Left lobe of liver (tissue), 2 donors: Measurements from ENCODE around the gene FGD4. TPM values are rescaled to one million over a fixed set of nuclear protein-coding genes. Genes with fewer than 3 reads are reported as not detected.

Experiments used
- ATAC-seq: fragments of 200-7000 bp; cut with Tn5 transposase; one replicate; pipeline ENCODE4 v1.9.1; 2020; ENCODE audit warnings: mild to moderate bottlenecking, moderate library complexity
- DNase-seq: peaks from one replicate; pipeline ENCODE4 v3.0.0-alpha.2; 2020; ENCODE audit warnings: low spot score
- total RNA-seq: library from RNA; stranded (reverse); gene quantifications from one replicate; pipeline ENCODE4 v1.2.1, GENCODE V29; 2021
- donor health status: DM: no; HTN: no; CAD: no; lungs with moderate emphysema.
- donor health status: DM: no; HTN: yes; CAD: no.

Gene FGD4
- total RNA-seq, 1 donor from 2014 or later: 21.6 TPM

- no peak for DNase-seq
Measured at GRCh38 chr12:32661706-32662105, 262.3 kb downstream of the FGD4 start.

DNA sequence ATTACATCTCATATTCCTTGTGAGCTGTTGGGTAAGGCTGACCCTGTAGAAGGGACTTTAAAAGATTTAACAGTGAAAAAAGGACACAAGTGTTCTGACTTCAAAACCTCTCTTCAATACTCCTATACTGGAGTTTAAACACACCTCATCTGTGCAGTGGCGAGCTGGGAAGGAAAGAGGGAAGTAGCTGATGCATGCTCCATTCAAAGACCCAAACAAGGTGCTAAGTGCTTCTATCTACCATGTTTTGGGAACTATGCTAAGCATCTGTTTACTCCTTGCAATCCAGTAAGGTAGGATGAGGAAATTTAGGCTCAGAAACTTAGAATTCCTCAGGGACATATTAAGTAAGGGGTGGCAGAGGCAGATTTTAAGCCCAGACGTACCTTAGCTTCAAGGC is 263.3 kb downstream of the FGD4 start:
- ATAC-seq (no peak), DNase-seq (no peak)

More at GRCh38 chr12:32661706-32662105, 262.3 kb downstream of the FGD4 start:
- ATAC-seq: no peak

DNA sequence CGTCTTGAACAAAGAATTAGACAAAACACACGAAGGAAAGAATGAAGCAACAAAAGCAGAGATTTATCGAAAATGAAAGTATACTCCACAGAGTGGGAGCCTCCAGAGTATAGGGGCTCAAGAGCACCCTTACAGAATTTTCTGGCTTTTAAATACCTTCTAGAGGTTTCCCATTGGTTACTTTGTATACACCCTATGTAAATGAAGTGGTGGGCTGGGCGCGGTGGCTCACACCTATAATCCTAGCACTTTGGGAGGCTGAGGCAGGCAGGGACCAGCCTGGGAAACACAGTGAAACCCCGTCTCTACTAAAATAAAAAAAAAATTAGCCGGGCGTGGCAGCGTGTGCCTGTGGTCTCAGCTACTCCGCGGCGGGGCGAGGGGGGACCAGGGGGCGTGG is 266.7 kb downstream of the FGD4 start:
- DNase-seq: no peak

DNA sequence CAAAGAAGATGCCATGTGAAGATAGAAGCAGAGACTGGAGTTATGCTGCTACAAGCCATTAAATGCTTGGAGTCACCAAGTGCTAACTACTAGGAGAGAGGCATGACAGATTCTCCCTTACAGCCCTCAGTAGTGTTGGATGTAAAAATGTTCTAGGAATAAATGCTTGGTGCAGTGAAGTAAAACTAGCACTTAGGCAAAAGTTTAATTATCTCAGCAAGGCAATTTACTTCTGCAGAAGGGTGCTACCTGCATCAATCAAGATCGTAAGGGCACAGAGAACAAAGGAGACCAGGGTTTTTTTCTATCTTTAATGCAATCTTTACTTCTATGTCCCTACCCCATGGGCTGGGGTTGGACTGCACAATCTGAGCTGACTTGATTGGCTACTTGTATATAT is 270.2 kb downstream of the FGD4 start:
- ATAC-seq (no peak), DNase-seq (no peak)

More for the DNA sequence above, 266.7 kb downstream of the FGD4 start:
- no peak for ATAC-seq

DNA sequence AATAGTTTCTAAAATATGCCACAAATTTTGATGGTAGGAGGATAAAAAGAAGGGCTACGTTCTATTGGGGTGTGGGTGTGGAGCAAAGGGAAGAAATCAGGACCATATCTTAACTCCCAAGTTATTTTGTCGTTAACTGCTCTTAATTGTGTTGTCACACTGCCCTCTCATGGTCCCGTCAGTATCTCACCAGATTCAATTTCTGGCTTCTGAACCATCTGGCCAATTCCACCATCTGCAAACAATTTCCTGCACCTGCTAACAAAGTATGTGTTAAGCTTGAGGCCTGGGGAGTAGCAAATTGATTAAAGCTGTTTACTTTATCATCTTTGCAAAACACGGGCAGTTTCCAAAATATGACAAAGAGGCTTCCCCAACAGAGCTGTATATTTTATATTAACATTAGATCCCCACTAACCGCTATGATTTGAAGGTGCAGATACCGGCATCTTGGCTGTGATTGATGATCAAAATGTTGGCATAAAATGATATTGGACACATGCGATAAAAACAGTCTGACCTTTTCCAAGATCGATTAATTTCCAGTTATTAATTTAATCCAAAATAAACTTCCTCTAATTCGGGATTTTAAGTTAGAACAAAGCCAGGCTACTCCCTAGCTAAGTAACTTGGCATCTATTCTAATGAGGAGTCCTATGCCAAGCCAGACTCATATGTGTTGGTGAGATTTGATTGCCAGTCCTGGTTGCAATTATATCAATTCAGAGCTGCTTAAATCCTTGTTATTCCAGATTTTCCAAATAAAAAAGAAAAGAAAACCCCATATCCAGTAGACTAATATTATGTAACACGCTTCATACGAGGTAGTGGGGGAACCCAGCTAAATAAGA is 272.8 kb downstream of the FGD4 start:
- ATAC-seq: peak; percentile 93

DNA sequence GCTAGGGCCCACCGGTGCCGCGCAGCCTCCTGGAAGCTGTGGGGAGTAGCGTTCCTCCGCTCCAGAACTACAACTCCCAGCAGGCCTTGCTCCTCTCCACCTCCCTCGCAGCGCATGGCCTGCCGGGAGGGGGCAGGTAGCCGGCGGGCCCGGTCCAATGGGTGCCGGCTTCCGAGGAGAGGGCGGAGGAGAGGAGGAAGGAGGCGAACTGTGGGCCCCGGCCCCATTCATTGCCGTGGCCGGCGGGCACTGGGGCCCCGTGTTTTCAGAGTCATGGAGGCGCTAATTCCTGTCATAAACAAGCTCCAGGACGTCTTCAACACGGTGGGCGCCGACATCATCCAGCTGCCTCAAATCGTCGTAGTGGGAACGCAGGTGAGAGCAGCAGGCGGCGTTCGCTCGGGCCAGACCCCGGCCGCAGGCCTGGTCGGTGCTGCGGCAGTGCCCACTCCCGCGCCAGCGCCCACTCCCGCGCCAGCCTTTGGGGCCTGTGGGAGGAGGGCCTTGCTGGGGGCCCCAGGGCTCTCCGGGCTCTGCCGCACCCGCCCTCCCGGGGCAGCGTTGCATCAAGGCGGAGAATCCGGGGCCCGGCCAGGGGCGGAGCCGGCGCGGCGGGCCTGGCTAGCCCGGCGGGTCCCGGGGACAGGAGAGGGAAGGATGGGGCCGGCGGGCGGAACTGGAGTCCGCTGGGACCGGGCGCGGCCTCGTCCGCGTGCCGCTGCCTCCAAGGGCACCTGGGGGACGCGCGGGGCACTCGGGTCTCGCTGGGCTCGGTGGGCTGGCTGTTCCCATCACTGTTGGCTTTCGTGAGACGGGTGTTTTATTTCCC is 279.9 kb downstream of the FGD4 start, which contains the start of gene DNM1L:
TSS of gene DNM1L (plus strand) at position 211 of the 829 bp plus-strand sequence. CDS start at position 274, 63 bp downstream.
- peak; percentile 95 for DNase-seq
- ATAC-seq: peak; percentile 95

More for the DNA sequence above, 272.8 kb downstream of the FGD4 start:
- peak; percentile 52 for DNase-seq

- DNase-seq (no peak), ATAC-seq (no peak)
Measured at GRCh38 chr12:32679920-32680237, 280.5 kb downstream of the FGD4 start.

- no peak for DNase-seq
- ATAC-seq: no peak
Measured at GRCh38 chr12:32680787-32681186, 281.4 kb downstream of the FGD4 start.

GRCh38 chr12:32681272-32681671 is 281.9 kb downstream of the FGD4 start:
- DNase-seq (no peak), ATAC-seq (no peak)

- DNase-seq: no peak
- no peak for ATAC-seq
Measured at GRCh38 chr12:32686340-32686739, 287.0 kb downstream of the FGD4 start.

- no peak for ATAC-seq
- DNase-seq: no peak
Measured at GRCh38 chr12:32688786-32689185, 289.4 kb downstream of the FGD4 start.

- no peak for DNase-seq
- ATAC-seq: no peak
Measured at GRCh38 chr12:32690927-32691326, 291.6 kb downstream of the FGD4 start.

GRCh38 chr12:32692358-32692757 is 293.0 kb downstream of the FGD4 start:
- ATAC-seq: no peak

GRCh38 chr12:32693036-32693435 is 293.7 kb downstream of the FGD4 start:
- no peak for DNase-seq
- no peak for ATAC-seq

More at GRCh38 chr12:32692358-32692757, 293.0 kb downstream of the FGD4 start:
- DNase-seq: no peak
